Measurements from ENCODE around the gene ELMO3. TPM values are rescaled to one million over a fixed set of nuclear protein-coding genes. Genes with fewer than 3 reads are reported as not detected.

Gene ELMO3
- total RNA-seq, 1 donor from 2014 or later, result 17.5 TPM

DNA sequence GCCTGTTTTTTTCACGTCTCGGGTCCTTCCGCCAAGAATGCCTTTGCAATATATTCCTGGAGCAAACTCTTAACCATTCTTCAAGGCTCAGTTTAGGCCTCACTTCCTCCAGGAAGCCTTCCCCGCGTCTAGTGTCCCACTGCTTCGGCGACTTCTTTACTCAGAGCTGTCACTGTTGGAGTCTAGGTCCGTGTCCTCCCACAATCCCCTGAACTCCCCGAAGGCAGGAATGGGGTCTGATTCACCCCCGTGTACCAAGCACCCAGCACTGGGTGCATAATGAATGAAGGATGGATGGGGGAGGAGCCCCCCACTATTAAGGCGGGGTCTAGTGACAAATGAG, 15.7 kb upstream of the ELMO3 start:
- Histone ChIP-seq H3K4me3 (peak overlapping the region; percentile 79), H3K27ac (peak overlapping the region; percentile 7), H3K4me1 (peaks cover 30% of the 10 kb centered on the region), H3K36me3 (no peaks in the 10 kb centered on the region), H3K27me3 (no peaks in the 10 kb centered on the region), H3K9me3 (no peaks in the 10 kb centered on the region)
- no peak for DNase-seq
- intact Hi-C loops (cut with DNase I), result no loop called here
- no peak for ATAC-seq
- TF ChIP-seq CTCF (IDR thresholded peaks at IDR 0.05), result no peak

- no peak for TF ChIP-seq CTCF (IDR thresholded peaks at IDR 0.05)
- Histone ChIP-seq H3K4me3 (peak within 1 kb of the TSS; percentile 79), H3K9me3 (no peaks in the 10 kb centered on the region), H3K27ac (peak within 1 kb of the TSS; percentile 93), H3K36me3 (no peaks in the 10 kb centered on the region), H3K27me3 (no peaks in the 10 kb centered on the region), H3K4me1 (peaks cover 24% of the 10 kb centered on the region)
- peak; percentile 94 for ATAC-seq
- intact Hi-C loops (cut with DNase I), result no loop called here
- peak; percentile 95 for DNase-seq
These were observed 15.1 kb upstream of the ELMO3 start, which contains the start of gene MATCAP1 for GRCh38 chr16:67183627-67184452. TSS of gene MATCAP1 (minus strand) at chr16:67183963. CDS start at chr16:67180610, 3,353 bp downstream.

- no peaks in the 10 kb centered on the region for H3K9me3 ChIP-seq
- DNase-seq, result no peak
- H3K4me1 ChIP-seq, result peaks cover 22% of the 10 kb centered on the region
- H3K4me3 ChIP-seq, result peak overlapping the region; percentile 79
- intact Hi-C loops (cut with DNase I), result no loop called here
- no peaks in the 10 kb centered on the region for H3K36me3 ChIP-seq
- peak overlapping the region; percentile 93 for H3K27ac ChIP-seq
- ATAC-seq, result peak; percentile 8
- H3K27me3 ChIP-seq, result no peaks in the 10 kb centered on the region
- TF ChIP-seq CTCF (IDR thresholded peaks at IDR 0.05), result no peak
These were observed 14.4 kb upstream of the ELMO3 start for GRCh38 chr16:67184453-67184994.

- intact Hi-C loops (cut with DNase I), result no loop called here
- Histone ChIP-seq H3K9me3 (no peaks in the 10 kb centered on the region), H3K4me3 (peak overlapping the region; percentile 79), H3K4me1 (peaks cover 22% of the 10 kb centered on the region), H3K27ac (no peak overlapping the region), H3K36me3 (no peaks in the 10 kb centered on the region), H3K27me3 (no peaks in the 10 kb centered on the region)
- DNase-seq (peak; percentile 96), ATAC-seq (peak; percentile 74)
- peak; percentile 85 for TF ChIP-seq CTCF (IDR thresholded peaks at IDR 0.05)
These were observed 13.8 kb upstream of the ELMO3 start for GRCh38 chr16:67184995-67185650.

DNA sequence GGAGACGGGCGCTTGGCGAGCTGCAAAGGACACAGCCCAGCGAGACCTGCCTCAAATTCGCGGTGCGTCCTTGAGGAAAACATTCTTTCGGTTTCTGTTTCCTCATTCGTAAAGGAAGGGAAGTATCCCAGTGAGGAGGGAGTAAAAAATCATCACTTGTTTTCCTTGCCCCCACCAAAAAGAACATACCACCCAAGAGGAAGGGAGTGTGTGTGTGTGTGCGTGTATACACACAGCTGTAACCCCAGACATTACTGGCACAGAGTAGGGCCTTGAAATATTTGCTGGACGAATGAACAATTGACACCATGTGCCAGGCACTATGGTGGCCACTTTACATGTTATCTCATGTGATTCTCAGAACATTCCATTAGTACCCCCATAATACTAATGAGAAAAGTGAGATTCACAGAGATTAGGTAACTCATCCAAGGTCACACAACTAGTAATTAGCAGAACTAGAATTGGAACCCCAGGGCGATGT, 13.2 kb upstream of the ELMO3 start:
- no peak for DNase-seq
- H3K9me3 ChIP-seq, result no peaks in the 10 kb centered on the region
- H3K27ac ChIP-seq, result no peak overlapping the region
- no peak for TF ChIP-seq CTCF (IDR thresholded peaks at IDR 0.05)
- no peak for ATAC-seq
- peak overlapping the region; percentile 79 for H3K4me3 ChIP-seq
- intact Hi-C loops (cut with DNase I), result no loop called here
- no peaks in the 10 kb centered on the region for H3K27me3 ChIP-seq
- H3K36me3 ChIP-seq, result no peaks in the 10 kb centered on the region
- H3K4me1 ChIP-seq, result peaks cover 22% of the 10 kb centered on the region

Measured in upper lobe of right lung (tissue), 1 donor.